ENCODE results near the gene AMELX.

Gene AMELX

DNA sequence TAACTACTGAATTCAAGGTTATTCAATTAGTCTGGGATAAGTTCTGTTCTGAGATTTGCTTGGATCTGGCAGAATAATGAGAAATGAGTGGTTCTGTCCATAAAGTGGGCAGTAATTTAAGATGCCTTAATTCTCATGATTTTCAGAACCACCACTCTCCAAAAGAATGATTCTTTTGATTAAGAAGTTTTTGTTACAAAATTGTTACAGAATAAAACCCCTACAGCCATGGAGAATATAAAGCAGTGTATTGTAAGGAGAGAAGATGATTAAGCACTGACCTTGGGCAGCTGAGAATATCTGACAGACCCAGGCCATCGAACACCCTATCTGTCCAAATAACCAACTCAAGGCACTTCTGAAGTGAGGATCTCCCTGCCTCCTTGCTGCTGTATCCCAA, 12.4 kb downstream of the AMELX start:
- no peak for DNase-seq (ENCODE audit: low read depth in 2 of 3, low spot score in 1 of 3)

DNA sequence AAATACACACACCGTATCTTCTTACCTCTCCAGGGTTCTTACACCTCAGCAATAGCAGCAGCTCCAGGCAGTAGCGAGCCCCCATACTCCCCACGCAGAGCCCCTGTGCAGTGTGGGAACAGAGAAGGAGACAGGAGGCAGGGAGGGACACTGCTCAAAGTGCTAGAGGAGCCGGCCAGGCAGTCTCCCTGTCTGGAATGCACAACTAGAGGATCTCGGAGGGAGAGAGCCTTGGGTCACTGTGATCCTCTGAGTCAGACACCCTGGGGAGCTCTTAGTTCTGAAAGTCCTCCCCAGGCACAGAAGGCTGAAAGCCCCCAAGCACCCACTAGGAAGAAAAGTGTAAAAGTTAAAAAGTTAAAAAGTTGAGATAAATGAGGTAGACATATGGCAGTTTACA, 16.0 kb downstream of the AMELX start:
- DNase-seq (ENCODE audit: low read depth in 2 of 3, low spot score in 1 of 3), result no peak

DNA sequence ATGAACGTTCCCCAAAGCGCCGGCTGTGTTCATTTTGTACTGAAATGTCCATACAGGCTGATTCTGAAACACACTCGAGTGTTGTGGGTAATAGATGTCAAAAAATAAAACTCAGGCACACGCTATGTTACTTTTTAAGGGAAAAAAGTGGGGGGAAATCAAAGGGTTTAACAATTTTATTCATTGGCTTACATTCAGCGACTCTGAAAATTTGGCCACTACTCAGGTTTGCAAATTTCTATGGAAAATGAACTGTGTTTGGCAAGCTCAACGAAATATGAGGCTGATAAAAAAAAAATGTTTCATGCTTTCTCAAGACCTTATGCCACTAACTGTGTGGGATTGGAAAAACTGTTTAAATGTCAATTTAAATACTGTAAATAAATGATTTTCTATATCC, 18.5 kb downstream of the AMELX start:
- DNase-seq (ENCODE audit: low read depth in 2 of 3, low spot score in 1 of 3), result no peak

DNA sequence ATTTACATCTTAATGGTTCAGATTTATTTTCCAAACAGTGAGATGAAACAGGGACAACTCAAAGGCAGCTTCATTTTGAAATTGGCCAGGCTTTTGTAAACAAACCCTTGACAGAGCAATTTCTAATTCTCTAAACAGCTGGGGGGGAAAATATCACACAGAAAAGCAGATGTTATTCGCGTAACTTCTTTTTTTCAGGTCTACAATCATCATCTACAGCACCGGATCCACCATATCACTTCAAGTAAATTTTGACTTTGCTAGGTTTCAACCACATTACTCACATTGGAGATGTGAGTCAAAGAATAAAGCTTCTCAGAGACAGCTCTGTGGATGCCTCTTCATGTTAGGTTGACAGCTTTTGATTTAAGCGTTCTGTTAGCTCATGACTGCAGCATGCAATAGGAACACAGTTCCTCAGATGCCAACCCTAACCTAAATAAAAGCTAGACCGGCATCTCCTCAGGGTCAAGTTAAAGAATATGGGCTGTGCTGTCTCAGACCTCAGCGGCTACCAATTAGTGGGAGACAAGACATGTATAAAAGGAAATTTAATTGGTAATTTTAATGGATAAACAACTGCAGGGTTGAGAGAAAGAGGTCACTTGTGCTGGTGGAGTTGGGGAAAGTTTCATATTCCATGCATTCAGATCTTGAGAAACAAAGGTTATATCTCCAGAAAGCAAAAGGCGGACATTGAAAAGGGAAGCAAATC, 26.8 kb downstream of the AMELX start:
- no peak for DNase-seq (ENCODE audit: low read depth in 2 of 3, low spot score in 1 of 3)

DNA sequence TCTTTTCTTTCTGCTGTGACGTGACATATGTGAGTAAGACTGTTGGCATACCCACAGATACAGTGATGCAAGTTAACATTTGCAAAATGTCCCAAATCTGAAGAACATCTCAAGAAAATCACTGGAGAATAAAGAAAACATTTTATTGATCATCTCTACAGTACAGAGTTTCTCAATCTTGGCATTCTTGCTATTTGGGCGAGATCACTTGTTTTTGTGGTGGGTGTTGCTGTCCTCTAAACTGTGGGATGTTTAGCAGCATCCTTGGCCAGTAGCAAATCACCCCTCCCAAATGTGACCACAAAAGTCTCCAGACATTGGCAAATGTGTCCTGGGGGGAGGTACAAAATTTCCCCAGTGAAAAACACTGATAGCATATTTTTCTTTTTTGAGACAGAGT, 28.8 kb downstream of the AMELX start:
- no peak for DNase-seq (ENCODE audit: low read depth in 2 of 3, low spot score in 1 of 3)

DNA sequence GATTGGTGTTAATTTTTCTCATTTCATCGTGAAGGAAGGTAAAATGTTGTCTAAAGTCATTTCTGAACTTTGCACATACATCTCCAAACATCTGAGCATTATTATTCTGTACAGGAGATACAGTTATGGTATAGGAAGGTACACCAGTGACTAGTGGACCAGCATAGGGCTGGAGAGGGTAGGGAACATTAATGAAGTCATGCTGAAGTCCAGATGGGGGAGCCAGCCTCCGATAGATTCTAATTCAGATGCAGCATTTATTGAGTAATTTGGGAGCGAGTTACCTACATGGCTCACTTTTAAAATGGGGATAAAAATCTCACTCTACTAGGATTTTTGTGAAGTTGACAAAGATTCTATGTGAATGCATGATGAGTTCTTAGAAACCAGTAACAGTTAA, 34.9 kb downstream of the AMELX start:
- no peak for DNase-seq (ENCODE audit: low read depth in 2 of 3, low spot score in 1 of 3)

DNA sequence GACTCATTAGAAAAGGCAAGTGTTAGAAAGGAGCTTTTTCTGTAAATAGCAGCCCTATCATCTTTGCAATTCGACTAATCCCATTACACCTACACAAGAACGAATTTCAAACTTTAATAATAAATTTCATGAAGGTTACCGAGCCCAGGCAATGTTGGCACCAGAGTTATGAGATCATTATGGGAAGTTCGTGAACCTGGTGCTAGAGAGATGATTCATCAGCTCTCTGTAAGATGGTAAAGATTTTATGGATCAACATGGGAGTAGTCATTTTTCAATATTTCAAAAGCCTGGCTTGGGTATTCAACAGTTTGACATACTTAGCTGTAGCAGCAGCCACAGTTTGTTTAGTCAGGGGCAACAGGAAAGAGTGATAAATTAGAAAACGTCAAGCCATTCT, 35.8 kb downstream of the AMELX start:
- no peak for DNase-seq (ENCODE audit: low read depth in 2 of 3, low spot score in 1 of 3)

DNA sequence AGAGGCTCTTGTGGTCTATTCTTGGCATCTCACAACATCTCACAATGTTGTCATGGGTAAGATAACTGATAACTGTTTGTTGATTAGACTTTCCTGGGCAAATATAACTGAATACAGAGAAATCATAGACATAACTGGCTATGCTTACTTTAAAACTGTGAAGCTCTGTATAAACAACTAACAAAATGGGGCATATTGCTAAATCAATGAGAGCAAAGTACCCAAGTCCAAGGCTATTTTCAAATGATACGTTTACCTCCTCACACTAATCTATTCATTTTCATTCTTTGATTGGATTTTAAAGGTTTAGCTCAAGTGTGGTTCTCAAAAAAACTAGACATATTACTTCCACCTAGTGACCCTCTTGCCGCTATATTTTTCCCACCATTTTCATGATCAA, 38.6 kb downstream of the AMELX start:
- no peak for DNase-seq (ENCODE audit: low read depth in 2 of 3, low spot score in 1 of 3)

DNA sequence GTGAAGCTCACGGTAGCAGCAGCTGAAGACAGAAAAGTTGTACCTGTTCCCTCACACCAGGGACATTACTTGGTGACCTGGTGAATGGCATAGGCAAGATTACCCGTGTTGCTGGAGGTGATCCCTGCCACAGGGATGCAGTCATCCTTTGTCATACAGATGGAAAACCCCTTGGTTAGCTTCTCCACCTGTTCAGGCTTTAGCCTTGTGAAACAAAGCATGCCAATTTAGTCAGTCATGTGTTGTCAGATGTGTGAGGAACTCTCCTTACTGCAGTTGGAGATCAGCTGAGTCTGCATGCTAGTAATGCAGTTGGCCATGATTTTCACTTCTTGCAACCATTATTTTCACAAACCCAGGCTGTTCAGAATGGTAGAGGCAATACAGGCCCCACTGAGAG, 41.0 kb downstream of the AMELX start:
- DNase-seq (ENCODE audit: low read depth in 2 of 3, low spot score in 1 of 3), result no peak

DNA sequence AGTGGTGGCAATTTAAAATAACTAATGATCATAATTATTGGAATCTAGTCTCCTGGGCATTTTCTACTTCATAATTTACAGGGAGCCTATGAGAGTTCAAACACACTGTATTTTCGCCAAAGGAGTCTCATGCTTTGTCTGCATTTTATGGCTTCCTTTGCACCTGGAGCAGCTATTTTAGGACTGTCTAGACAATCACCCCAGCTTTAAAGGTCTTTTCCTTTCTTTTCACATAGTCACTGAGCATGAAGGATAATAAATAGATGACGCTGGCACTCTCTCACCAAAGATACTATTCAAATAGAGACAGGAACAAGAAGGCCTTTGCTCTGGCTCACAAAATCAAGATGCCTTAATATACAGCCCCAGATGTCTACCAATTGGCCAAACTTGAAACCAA, 43.0 kb downstream of the AMELX start:
- DNase-seq (ENCODE audit: low read depth in 2 of 3, low spot score in 1 of 3), result no peak

DNA sequence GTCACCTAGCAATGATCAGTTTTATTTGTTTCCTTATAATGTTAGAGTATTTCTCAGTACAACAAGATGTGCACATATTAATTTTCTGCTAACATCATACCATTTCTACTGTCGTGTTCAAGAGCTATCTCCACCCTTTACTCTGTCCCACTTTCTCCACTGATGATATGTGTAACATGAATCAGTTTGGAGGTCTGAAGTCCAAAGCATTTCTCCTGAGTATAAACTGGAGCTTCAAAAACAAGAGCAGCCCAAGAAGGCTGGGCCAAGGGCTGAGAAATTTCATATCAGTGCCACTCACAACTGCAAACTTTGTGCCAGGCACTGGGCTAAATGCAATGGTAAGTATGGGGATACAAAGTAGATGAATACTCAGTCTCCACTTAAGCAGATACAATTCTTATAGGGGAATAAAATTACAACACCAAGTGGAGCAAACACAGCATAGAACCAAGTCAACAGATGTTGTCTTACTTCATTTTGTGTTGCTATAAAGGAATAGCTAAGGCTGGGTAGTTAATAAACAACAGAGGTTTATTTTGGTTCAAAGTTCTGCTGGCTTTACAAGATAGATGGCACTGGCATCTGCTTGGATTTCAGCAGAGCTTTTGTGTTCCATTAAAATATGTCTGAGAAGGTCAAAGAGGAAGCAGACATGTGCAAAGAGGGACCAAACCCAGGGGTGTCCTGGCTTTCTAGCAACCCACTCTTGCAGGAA, 44.2 kb downstream of the AMELX start:
- no peak for DNase-seq (ENCODE audit: low read depth in 2 of 3, low spot score in 1 of 3)

DNA sequence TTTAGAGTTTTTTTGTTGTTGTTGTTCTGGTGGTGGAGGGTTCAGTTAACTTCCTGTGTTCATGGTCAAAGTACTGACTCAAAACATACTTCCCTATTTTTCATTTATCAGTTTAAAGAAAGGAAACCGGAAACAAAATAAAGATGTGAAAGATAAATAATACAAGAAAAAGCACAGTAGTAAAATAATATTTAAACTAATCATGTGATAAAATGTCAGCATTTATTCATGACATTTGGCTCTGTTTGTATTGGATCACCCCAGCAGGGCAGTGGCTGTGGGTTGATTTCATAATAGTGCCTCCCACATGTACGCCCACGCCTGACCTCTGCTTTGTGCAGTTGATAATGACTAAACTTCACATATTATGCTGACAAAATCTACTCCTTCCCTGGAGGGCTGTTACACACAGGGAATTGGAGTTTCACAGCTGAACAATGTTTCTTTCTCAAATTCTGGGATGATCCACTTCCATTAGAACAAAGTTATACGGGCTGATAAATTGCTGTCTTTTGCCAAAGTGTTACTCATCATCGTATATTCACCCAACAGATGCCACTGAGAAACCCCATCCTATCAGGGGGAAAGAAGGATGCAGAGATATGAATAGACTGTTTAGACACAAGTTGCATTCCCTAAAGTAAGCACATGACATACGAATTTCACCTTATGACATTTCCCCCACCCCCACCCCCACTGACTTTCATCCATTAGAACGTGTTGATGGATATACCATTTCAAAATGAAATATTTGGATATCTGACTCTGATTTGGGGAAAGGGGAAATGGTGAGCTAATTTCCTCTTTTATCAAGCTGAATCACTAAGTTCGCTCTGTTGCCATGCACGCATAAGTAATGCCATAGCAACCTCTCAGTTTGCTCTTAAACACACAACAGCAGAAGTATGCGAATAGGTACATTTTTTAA, 48.3 kb downstream of the AMELX start:
- no peak for DNase-seq (ENCODE audit: low read depth in 2 of 3, low spot score in 1 of 3)

DNA sequence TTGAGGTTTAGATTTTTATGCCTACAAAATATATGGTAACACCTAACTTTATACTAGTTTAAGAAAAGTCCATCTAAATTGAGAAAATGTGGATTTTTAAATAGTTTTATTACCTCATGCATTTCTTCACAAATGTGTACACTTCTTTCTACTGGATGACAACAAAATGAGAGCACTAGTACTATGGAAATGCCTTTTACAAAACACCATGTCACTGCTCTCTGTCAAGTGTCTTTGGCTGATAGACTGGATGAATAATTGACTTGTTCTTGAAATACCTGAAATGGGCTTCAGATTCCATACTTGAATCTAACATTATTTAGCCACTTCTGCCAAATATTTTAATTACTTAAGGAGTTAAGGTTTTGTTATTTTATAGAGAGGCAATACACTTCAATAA, 49.5 kb downstream of the AMELX start:
- no peak for DNase-seq (ENCODE audit: low read depth in 2 of 3, low spot score in 1 of 3)

DNA sequence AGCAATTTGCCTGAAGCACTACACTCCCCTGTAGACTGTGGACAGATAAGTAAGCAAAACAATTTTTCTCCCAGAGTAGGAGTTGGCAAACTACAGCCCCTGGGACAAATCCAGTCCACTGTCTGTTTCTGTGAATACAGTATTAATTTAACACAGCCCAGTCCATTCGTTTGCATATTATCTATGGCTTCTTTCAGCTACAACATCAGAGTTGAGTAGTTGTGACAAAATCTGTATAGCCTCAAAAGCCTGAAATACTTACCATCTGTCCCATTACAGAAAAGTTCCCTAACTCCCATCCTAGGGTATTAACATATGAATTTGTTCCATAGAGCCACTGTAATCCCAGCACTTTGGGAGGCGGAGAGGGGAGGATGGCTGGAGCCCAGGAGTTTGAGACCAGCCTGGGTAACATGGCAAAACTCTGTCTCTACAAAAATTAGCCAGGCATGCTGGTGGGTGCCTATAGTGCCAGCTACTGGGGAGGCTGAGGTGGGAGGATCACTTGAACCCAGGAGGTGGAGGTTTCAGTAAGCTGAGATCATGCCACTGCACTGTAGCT, 53.0 kb downstream of the AMELX start:
- DNase-seq (ENCODE audit: low read depth in 2 of 3, low spot score in 1 of 3), result no peak

DNA sequence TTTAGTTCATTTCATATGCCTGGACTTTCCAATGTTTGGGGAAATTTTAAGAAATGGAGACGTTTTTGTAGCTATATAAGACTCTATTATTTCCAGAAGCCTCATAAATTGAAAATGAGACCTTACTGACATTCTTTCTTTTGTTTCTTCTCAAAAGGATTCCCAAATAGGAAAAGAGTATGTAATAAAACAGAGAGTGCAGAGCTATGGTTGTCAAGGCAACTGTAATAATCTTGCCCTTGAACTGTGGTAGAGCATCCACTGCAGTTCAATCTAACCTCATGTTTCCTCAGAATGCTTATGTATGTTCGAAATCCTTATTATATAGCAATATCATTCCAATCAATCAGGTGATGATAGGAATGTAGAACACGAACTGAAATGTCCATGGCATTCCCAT, 54.1 kb downstream of the AMELX start:
- no peak for DNase-seq (ENCODE audit: low read depth in 2 of 3, low spot score in 1 of 3)

DNA sequence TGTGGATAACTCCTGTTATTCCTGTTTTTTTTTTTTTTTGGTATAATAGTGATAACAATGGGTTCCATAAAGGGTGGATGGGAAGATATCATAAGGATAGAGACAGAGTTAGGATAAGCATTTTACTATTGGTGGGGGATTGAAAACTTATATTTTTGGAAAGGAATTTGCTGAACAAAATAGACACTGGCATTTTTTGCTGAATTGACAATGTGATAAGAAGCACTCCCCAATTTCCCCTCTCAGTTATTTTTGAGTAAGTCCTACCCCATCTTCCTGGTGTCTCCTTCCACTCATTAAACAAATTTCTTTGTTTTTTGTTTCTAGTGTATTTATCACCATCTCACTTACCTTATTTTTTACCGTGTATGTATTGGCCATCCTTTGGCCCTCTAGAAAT, 55.8 kb downstream of the AMELX start:
- no peak for DNase-seq (ENCODE audit: low read depth in 2 of 3, low spot score in 1 of 3)

DNA sequence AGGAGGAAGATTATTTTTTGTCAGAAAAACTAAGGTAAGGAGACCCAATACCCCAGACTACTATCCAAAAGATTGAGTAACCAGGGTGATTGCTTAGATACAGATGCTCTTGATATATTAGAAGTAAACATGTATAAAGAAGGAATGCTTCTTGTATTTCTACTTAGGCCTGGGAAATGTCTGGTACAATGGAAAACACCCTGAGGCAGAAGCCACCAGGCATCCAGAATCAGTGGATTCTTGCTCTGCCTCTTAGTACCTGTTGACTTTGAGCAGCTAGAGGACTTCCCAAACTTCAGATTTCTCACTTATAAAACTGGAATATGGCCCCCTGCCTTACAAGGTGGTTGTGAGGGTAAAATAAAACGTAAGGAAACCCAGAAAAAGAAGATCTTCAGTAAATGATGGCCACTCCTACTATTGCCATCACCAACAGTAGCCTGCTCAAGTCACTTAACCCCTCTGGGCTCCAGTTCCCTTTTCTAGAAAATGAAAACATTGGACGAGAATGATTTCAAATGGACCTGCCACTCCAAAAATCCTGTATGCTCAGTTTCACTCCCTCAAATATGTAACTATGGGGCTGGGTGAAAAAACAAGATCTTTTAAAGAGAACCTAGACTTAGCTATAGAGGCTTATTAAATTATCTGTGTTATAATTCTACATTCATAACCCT, 56.6 kb downstream of the AMELX start:
- no peak for DNase-seq (ENCODE audit: low read depth in 2 of 3, low spot score in 1 of 3)
